DND-41 (cell line): ENCODE measurements around the gene RTKN2.

ENCODE experiments used
- CTCF ChIP-seq: IDR thresholded peaks from 2 replicates; pipeline ENCODE4 v1.5.1; 2012; ENCODE audit warnings: borderline replicate concordance, low read length, moderate library complexity, mild to moderate bottlenecking; ENCODE audit not compliant: poor library complexity, severe bottlenecking; ENCODE audit errors: extremely low read depth
- EZH2 ChIP-seq: IDR thresholded peaks from 3 replicates; pipeline ENCODE4 v1.6.1; 2012; ENCODE audit warnings: borderline replicate concordance, low read depth, mild to moderate bottlenecking, moderate library complexity, low read length, inconsistent platforms; ENCODE audit not compliant: severe bottlenecking

- TF ChIP-seq CTCF (no peak), EZH2 (no peak)
Observed at GRCh38 chr10:62261666-62262065, 7.0 kb downstream of the RTKN2 start.
